22Rv1 (cell line): Measurements from ENCODE around the gene TRIOBP.

Experiments
- CTCF ChIP-seq: fragments of 450-650 bp; IDR thresholded peaks from 2 replicates; pipeline ENCODE4 v1.5.1; 2017; ENCODE audit warnings: mild to moderate bottlenecking
- ZFX ChIP-seq: fragments of 450-650 bp; IDR thresholded peaks from 2 replicates; pipeline ENCODE4 v1.6.1; 2017; ENCODE audit warnings: antibody characterized with exemption, borderline replicate concordance

- no peak for TF ChIP-seq CTCF
- no peak for TF ChIP-seq ZFX
Observed at GRCh38 chr22:37659066-37659896, 37.6 kb upstream of the TRIOBP start.
